ENCODE results near the gene TYROBP.

TYROBP gene

DNA sequence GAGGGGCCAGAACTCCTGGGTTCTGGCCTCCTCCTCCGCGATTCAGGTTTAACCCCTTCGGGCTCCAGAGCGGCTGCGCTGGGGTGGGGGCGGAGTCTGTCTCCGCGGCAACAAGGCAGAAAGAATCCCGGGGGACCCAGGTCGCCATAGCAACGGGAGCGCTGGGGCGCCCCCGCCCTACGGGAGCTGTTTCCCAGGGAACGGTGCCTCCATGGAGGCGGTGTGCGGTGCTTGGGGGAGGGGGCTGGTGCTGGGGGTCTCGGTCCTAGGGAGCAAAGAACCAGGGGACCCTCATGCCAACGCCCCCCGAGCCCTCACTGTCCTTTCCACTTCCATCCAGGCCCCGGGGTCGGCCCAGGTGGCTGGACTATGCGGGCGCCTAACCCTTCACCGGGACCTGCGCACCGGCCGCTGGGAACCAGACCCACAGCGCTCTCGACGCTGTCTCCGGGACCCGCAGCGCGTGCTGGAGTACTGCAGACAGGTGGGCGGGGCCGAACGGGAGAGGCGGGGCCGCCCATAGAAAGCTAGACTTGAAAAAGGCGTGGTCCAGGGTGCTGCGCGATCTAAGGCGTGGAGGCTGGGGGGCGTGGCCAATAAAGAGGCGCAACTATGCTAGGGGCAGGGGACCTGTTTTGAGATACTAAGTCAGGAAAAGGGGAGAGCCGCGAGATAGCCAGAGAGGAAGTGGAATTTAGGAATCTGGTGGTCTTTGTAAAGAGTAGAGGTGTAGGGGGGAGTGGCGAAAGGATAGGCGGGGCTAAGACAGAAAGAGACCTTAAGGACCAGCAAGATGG lies 38.6 kb downstream of the TYROBP start:
- DNase-seq: peak; percentile 62

DNA sequence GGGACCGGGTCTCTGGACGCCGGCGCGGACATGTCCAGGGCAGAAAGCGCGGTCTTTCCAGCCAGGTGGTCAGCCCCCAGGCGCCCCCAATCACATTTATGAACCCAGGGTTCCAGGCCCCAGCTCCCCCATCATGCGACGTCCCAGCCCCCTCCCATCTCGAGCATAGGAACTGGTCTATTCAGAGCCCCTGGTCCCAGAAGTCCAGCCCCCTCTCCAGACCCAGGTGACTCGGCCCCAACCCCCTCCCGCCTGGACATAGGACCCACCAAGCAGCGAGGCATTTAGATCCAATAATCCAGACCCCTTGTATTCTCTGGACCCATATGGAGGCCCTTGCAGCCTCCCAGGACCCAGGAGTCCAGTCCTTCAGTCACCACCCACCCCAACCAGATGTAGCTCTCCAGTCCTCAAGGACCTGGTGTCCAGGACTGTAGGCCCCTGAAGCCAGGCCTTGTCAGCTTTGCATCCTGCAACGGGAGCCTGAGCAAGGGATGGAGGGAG lies 39.2 kb downstream of the TYROBP start:
- no peak for DNase-seq

DNA sequence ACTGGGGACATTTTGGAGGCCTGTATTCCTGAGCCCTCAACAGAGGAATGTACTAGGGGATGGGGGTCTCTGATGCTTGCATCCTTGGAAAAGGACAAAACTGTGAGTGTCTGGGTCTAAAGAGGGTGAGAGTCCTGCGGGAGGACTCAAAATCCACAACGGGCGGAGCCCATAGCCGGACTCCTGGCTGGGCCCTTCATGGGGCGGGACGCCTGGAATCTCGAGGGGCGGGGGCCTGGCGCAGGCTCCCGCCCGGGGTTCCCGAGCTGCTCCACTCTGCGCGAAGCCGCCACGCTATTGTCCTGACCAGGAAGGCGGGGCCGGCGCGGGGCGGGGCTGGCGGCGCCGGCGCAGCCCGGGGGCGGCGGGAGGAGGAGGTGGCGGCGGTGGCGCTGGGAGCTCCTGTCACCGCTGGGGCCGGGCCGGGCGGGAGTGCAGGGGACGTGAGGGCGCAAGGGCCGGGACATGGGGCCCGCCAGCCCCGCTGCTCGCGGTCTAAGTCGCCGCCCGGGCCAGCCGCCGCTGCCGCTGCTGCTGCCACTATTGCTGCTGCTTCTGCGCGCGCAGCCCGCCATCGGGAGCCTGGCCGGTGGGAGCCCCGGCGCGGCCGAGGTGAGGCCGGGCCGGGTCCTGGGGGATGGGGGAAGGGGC lies 39.8 kb downstream of the TYROBP start, which contains the start of gene APLP1:
APLP1 (plus strand) TSS at position 403 of the 651 bp plus-strand sequence; CDS start at position 466, 63 bp downstream.
- peak; percentile 43 for DNase-seq

DNA sequence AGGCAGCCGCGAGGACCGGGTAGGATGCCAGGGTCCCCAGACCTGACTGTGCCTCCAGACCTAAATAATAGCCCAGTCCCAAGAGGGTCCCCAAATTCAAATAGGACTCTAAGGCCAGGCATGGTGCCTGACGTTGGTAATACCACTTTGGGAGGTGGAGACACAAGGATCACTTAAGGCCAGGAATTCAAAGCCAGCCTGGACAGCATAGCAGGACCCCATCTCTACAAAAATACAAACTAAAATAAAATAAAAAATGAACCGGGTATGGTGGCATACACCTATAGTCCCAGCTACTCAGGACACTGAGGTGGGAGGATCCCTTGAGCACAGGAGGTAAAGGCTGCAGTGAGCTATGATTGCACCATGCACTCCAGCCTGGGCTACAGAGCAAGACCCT lies 45.1 kb downstream of the TYROBP start:
- no peak for DNase-seq

- DNase-seq: no peak
Measured at GRCh38 chr19:35862528-35862927, 45.6 kb downstream of the TYROBP start.

DNA sequence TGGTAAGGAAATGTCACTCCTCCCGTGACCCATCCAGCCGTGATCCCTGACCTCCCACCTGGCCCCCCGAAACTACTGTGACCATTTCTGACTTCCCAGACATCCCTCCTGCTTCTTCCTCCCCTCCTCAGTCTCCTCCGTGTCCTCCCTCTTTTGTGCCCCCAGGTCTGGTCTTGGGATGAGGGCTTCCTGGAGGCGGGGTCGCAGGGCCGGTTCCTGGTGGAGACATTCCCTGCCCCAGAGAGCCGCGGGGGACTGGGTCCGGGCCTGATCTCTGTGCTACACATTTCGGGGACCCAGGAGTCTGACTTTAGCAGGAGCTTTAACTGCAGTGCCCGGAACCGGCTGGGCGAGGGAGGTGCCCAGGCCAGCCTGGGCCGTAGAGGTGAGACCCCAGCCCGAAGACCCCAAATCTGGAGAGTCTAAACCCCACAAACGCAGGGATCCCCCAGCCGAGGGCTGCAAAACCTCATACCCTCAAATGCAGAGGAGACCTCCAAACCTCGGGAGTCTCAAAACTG lies 46.4 kb downstream of the TYROBP start:
- no peak for DNase-seq

DNA sequence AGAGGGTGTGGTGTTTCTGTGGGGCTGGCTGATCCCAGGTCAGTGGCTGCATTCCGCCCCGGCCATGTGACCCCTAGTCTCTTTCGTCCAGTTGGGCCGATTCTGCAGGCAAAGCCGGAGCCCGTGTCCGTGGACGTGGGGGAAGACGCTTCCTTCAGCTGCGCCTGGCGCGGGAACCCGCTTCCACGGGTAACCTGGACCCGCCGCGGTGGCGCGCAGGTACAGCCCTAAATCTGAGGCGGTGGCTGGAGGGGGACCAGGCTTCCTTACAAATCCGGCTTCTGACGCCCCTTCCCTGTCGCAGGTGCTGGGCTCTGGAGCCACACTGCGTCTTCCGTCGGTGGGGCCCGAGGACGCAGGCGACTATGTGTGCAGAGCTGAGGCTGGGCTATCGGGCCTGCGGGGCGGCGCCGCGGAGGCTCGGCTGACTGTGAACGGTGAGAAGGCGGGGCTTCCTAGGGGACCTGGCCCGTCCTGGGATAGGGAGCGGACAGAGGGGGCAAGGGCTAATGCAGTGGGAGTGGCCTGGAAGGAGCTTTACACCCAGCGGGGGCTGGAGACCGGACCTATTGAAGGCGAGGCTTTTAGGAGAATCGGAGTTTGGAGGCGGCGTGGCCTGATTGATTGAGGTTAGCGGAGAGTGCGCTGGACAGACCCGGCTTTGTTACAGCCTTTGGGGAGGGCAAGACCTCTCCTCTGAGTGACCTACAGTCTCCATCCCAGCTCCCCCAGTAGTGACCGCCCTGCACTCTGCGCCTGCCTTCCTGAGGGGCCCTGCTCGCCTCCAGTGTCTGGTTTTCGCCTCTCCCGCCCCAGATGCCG lies 47.1 kb downstream of the TYROBP start:
- DNase-seq: no peak

DNA sequence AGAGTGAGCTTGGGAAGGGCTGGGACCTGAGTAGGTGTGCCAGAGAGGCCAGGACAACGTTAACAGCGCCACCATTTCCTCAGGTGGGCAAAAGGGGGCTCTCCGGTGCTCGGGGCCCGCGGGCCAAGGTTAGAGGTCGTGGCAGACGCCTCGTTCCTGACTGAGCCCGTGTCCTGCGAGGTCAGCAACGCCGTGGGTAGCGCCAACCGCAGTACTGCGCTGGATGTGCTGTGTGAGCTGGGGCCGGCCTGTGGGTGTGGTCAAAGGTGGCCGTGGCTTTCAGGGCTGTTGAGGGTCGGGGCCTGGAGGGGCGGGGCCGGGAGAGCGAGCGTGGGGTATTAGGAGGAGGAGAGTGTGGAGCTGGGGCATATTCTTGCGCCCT lies 47.7 kb downstream of the TYROBP start:
- no peak for DNase-seq

DNA sequence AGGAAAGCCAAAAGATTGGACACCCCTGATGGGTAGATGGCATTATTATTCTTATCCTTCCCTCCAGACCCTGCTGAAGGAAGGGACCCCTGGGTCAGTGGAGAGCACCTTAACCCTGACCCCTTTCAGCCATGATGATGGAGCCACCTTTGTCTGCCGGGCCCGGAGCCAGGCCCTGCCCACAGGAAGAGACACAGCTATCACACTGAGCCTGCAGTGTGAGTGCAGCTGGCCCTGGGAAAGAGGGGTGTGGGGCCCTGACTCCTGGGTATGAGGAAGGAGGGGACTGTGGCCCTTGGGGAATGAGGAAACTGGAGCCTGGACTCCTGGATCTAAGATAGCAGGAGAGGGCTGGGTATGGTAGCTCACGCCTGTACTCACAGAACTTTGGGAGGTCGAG lies 48.7 kb downstream of the TYROBP start:
- DNase-seq: no peak

DNA sequence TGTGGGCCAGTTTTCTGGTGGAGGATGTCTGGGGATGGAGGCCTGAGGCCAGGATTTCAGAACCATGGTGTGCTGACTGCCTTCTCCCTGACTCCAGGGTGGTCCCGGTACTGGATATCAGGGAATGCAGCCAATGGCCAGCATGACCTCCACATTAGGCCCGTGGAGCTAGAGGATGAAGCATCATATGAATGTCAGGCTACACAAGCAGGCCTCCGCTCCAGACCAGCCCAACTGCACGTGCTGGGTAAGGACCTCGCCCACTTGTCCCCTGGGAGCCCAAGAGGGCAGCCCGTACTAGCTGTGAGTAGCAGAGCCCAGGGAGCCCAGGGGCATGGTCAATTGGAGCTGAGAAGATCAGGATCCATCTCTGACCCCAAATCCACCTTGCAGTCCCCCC lies 49.8 kb downstream of the TYROBP start:
- DNase-seq: no peak

- DNase-seq: no peak
Measured at GRCh38 chr19:35856546-35857149, 51.4 kb downstream of the TYROBP start, which contains the start of gene KIRREL2. Gene KIRREL2 (plus strand): TSS chr19:35856911. CDS start chr19:35857120, 209 bp downstream.
